KMS-11 (cell line): ENCODE data around the gene OR2T2.
"Not testable (repeated sequence)": the region's sequence is repeated elsewhere in the genome, so short reads cannot be mapped to it uniquely, and the experiment has no call there.

ENCODE experiments used
- H2AFZ ChIP-seq: fragments of 200-600 bp; sonication (generic); 2 replicates; pipeline ENCODE4 v1.6.1; 2016; ENCODE audit warnings: antibody characterized with exemption, mixed run types, low read depth
- H3K27ac ChIP-seq: fragments of 200-600 bp; sonication (generic); 2 replicates; pipeline ENCODE4 v1.6.1; 2016; ENCODE audit warnings: mild to moderate bottlenecking, mixed run types
- H3K27me3 ChIP-seq: fragments of 200-600 bp; sonication (generic); 2 replicates; pipeline ENCODE4 v1.6.1; 2017; ENCODE audit warnings: mild to moderate bottlenecking, low read depth, mixed run types, moderate library complexity; ENCODE audit not compliant: insufficient read depth
- H3K36me3 ChIP-seq: fragments of 200-600 bp; sonication (generic); 2 replicates; pipeline ENCODE4 v1.6.1; 2017; ENCODE audit warnings: mild to moderate bottlenecking, mixed run types; ENCODE audit not compliant: insufficient read depth
- H3K4me1 ChIP-seq: fragments of 200-600 bp; sonication (generic); 2 replicates; pipeline ENCODE4 v1.6.1; 2016; ENCODE audit warnings: mild to moderate bottlenecking, low read depth, mixed run types; ENCODE audit not compliant: poor library complexity, severe bottlenecking
- H3K4me2 ChIP-seq: fragments of 200-600 bp; sonication (generic); 2 replicates; pipeline ENCODE4 v1.7.0; 2016; ENCODE audit warnings: mild to moderate bottlenecking, mixed run types
- H3K4me3 ChIP-seq: fragments of 200-600 bp; sonication (generic); IDR thresholded peaks from 2 replicates; pipeline ENCODE4 v1.6.1; 2017; ENCODE audit warnings: low read depth, low read length, mixed read lengths; ENCODE audit not compliant: insufficient read depth
- H3K79me2 ChIP-seq: fragments of 200-600 bp; sonication (generic); 2 replicates; pipeline ENCODE4 v1.6.1; 2016; ENCODE audit warnings: low read depth, mixed run types; ENCODE audit not compliant: insufficient read depth
- H3K9ac ChIP-seq: fragments of 200-600 bp; sonication (generic); 2 replicates; pipeline ENCODE4 v1.6.1; 2016; ENCODE audit warnings: mild to moderate bottlenecking, mixed run types
- H4K20me1 ChIP-seq: fragments of 200-600 bp; sonication (generic); 2 replicates; pipeline ENCODE4 v1.6.1; 2016; ENCODE audit warnings: mild to moderate bottlenecking, mixed run types; ENCODE audit not compliant: insufficient read depth
- CTCF ChIP-seq: fragments of 200-600 bp; sonication (generic); conservative IDR thresholded peaks from 2 replicates; pipeline ENCODE4 v1.6.1; 2017; ENCODE audit warnings: low read depth, mild to moderate bottlenecking, antibody characterized with exemption, low read length, moderate library complexity, mixed read lengths

The OR2T2 gene

GRCh38 chr1:248416226-248416625 is 29.2 kb upstream of the OR2T2 start:
- Histone ChIP-seq H3K4me3 (no peak overlapping the region), H3K4me1 (no peaks in the 10 kb centered on the region), H3K36me3 (no peaks in the 10 kb centered on the region), H3K79me2 (no peaks in the 10 kb centered on the region), H3K9ac (no peak overlapping the region), H3K4me2 (no peak overlapping the region), H3K27me3 (no peaks in the 10 kb centered on the region), H4K20me1 (no peaks in the 10 kb centered on the region), H2AFZ (no peak overlapping the region), H3K27ac (no peak overlapping the region)
- TF ChIP-seq CTCF: no peak

- Histone ChIP-seq H3K4me2 (no peak overlapping the region), H4K20me1 (no peaks in the 10 kb centered on the region), H3K9ac (no peak overlapping the region), H3K36me3 (no peaks in the 10 kb centered on the region; the same call in 1 of the 2 replicates), H3K27me3 (no peaks in the 10 kb centered on the region), H2AFZ (no peak overlapping the region), H3K27ac (no peak overlapping the region), H3K79me2 (no peaks in the 10 kb centered on the region), H3K4me3 (no peak overlapping the region), H3K4me1 (no peaks in the 10 kb centered on the region)
- no peak for TF ChIP-seq CTCF
Measured at GRCh38 chr1:248417854-248418253, 27.6 kb upstream of the OR2T2 start.

GRCh38 chr1:248421384-248421783 is 24.1 kb upstream of the OR2T2 start:
- no peak overlapping the region for H3K9ac ChIP-seq
- H3K27me3 ChIP-seq: no peaks in the 10 kb centered on the region
- no peak overlapping the region for H3K4me2 ChIP-seq
- H2AFZ ChIP-seq: no peak overlapping the region
- H3K79me2 ChIP-seq: no peaks in the 10 kb centered on the region
- H3K27ac ChIP-seq: no peak overlapping the region
- no peak for TF ChIP-seq CTCF
- H3K4me3 ChIP-seq: no peak overlapping the region
- H3K4me1 ChIP-seq: no peaks in the 10 kb centered on the region
- H4K20me1 ChIP-seq: no peaks in the 10 kb centered on the region
- no peaks in the 10 kb centered on the region; the same call in 1 of the 2 replicates for H3K36me3 ChIP-seq

GRCh38 chr1:248427526-248428191 is 17.8 kb upstream of the OR2T2 start:
- not testable (repeated sequence) for H3K27me3 ChIP-seq, H3K79me2 ChIP-seq, H3K4me1 ChIP-seq, H3K4me2 ChIP-seq, H3K9ac ChIP-seq, H3K36me3 ChIP-seq, H2AFZ ChIP-seq, H3K4me3 ChIP-seq, H3K27ac ChIP-seq, H4K20me1 ChIP-seq

- H3K4me2 ChIP-seq, H3K79me2 ChIP-seq: not testable (repeated sequence)
Measured at GRCh38 chr1:248428192-248428533, 17.3 kb upstream of the OR2T2 start.

GRCh38 chr1:248431683-248432082 is 13.8 kb upstream of the OR2T2 start:
- H3K4me3 ChIP-seq, H2AFZ ChIP-seq, H3K27me3 ChIP-seq, H3K4me2 ChIP-seq, H3K9ac ChIP-seq, H3K4me1 ChIP-seq, H3K27ac ChIP-seq, H4K20me1 ChIP-seq, H3K79me2 ChIP-seq, H3K36me3 ChIP-seq: not testable (repeated sequence)

More at GRCh38 chr1:248428192-248428533, 17.3 kb upstream of the OR2T2 start:
- H2AFZ ChIP-seq, H3K4me1 ChIP-seq, H3K9ac ChIP-seq, H3K27ac ChIP-seq, H3K27me3 ChIP-seq, H3K4me3 ChIP-seq, H3K36me3 ChIP-seq, H4K20me1 ChIP-seq: not testable (repeated sequence)

- not testable (repeated sequence) for H4K20me1 ChIP-seq, H3K9ac ChIP-seq, H3K4me3 ChIP-seq, H2AFZ ChIP-seq, H3K4me2 ChIP-seq, H3K4me1 ChIP-seq, H3K27me3 ChIP-seq, H3K27ac ChIP-seq, H3K79me2 ChIP-seq, H3K36me3 ChIP-seq
Measured at GRCh38 chr1:248432201-248432600, 13.2 kb upstream of the OR2T2 start.

GRCh38 chr1:248433811-248434415 is 11.5 kb upstream of the OR2T2 start:
- not testable (repeated sequence) for H3K27me3 ChIP-seq, H2AFZ ChIP-seq, H3K4me2 ChIP-seq, H3K27ac ChIP-seq, H3K4me3 ChIP-seq, H3K79me2 ChIP-seq, H3K9ac ChIP-seq, H4K20me1 ChIP-seq, H3K36me3 ChIP-seq
- peaks cover 10% of the 10 kb centered on the region for H3K4me1 ChIP-seq
